ENCODE results near the gene TPCN1.

The TPCN1 gene

DNA sequence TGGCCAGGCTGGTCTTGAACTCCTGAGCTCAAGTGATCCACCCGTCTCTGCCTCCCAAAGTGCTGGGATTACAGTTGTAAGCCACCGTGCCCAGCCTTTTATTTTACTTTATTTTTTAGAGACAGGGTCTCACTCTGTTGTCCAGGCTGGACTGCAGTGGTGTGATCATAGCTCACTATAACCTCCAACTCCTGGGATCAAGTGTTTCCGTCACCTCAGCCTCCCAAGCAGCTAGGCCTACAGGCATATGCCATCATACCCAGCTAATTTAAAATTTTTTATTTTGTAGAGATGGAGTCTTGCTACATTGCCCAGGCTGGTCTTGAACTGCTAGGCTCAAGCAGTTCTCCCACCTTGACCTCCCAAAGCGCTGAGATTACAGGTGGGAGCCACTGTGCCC, 3.7 kb downstream of the TPCN1 start:
- DNase-seq (ENCODE audit: low read depth): no peak

DNA sequence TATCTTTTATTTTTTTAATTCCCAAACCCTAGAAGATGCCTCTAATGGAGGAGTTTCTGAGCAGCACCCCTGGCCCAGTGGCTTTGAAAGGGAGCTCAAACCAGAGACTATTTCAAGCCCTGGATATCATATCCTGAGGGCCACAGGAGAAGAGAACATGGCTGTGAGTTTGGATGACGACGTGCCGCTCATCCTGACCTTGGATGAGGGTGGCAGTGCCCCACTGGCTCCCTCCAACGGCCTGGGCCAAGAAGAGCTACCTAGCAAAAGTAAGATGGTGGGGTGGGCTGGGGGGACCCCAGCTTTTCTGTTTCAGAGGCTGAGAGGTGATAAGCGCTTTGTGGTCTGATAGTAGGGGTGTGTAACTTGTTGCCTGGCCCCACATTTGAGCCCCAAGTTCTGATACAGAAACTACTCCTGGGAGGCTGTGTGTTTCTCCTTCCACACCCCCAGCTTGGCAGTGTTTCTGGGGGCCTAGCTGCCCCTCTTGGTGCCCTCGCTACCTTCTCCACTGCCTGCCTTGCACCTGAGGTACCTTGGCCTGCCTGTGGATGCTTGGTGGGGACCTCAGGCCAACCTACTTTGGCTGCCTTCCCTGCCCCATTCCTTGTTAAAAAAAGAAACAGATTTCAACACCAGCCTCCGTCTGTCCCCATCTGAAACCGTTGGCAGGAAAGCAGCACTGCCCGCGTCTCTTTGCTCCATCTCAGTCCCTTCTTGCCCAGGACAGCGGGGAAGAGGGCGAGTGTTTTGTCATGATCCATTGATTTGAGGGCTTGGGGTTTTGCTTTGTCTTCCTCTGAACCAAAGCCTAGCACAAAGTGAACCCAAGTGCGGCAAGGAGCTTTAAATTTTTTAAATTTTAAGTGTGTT, 5.7 kb downstream of the TPCN1 start:
- DNase-seq (ENCODE audit: low read depth): no peak

DNA sequence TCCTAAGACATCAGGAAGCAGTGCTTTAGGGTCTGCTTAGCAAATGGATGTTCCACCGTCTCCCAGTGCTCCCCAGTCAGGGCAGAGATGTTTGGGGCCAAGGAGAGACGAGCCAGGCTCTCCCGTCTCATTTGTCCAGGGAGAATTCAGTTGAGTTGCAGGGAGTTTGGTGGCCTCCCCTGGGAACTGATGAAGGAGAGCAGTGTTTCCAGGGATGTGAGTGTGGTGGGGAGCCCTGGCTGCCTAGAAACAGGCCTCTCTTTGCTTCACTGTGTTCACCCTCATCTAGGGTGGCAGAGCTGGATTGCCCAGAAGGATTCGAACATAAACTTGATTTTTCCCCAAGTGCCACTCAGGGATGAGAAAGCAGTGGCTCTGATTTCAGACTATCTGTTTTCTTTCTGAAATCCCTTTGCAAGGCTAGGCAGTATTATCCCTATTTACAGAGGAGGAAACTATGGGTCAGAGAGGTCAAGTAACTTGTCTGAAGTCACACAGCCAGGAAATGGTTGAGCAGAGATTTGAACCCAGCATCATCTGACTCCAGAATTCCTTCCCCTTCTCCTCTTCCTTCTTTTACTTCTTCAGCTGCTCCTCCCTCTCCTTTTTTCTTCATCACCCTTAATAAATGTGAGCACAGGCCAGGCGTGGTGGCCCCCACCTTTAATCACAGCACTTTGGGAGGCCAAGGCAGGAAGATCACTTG, 6.6 kb downstream of the TPCN1 start:
- no peak for DNase-seq (ENCODE audit: low read depth)

DNA sequence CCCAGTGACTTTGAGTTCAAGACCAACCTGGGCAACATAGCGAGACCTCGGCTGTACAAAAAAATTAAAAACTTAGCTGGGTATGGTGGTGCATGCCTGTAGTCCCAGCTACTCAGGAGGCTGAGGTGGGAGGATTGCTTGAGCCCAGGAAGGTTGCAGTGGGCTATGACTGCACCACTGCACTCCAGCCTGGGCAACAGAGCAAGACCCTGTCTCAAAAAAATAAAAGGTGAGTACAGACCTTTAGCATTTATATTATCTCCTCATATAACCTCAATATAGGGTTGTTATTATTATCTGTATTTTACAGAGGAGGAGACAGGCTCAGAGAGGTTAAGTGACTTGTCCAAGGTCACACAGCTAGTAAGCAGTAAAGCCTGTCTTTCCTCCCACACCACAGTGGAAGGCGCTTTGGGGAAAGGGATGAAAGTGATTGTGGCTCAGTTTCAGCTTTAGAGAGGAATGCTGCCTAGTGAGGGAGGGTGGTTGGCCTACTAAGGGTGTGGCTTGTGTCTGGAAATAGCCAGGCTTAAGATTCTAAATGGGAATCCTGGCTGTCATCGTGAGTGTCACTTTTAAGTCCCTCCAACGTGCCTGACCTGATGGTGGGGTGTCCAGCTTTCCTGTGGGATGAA, 7.2 kb downstream of the TPCN1 start:
- DNase-seq (ENCODE audit: low read depth): no peak

DNA sequence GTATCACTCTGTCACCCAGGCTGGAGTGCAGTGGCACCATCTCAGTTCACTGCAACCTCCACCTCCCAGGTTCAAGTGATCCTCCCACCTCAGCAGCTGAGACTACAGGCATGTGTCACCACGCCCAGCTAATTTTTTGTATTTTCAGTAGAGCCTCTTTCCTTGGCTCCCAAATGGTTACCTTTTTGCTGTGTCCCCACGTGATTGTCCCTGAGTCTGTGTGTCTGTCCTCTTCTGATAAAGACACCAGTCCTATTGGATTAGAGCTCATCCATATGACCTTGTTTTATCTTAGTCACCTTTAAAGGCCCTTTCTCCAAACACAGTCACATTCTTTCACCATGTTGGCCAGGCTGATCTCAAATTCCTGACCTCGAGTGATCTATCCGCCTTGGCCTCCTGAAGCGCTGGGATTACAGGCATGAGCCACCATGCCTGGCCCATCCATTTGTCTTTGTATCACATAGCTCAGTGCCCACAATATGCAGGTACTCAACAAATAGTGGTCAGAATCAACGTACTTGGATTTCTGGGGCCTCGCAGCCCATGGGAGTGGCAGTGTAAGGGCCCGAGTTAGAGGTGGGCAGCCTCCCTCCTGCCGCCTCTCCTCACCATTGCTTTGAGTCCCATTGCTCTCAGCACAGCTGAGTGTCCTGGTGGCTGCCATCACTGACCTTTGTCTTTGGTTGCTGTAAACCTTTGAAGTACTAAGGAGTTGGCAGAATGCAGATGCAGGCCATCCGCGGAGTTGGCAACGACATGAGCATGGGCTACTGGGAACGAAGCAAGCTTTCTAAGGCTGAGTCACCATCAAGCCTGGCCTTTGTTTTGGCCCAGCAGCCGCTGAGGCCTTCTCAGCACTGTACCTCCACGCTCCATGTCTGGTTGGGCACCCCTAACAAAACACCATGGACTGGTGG, 9.3 kb downstream of the TPCN1 start:
- DNase-seq (ENCODE audit: low read depth): no peak

DNA sequence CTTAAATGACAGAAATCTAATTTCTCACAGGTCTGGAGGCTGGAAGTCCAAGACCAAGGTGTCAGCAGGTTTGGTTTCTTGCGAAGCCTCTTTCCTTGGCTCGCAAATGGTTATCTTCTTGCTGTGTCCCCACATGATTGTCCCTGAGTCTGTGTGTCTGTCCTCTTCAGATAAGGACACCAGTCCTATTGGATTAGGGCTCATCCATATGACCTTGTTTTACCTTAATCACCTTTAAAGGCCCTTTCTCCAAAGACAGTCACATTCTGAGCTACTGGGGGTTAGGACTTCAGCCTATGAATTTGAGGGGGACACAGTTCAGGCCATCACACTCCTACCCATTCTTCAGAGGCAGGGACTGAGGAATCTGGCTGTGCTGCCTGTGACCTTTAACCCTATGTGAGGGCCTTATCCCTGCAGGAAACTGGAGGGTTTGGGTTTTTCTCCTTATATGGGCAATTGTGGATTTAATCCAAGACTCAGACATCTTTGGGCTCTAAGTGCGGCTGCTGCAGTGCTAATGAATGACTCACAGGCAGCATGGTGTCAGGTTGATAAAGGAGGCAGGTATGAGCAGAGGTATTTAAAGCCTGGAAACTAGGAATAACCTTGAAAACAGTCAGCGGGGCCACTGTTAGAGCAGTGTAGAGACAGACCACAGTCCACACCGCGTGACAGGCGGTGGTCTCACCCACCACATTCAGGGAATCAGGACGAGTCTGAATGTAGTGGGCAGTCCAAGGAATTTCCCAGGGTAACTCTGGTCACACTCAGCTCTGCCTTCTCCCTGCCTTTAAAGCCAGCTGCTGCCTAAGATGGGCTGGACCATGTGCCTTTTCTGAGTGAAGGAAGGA, 10.2 kb downstream of the TPCN1 start:
- peak; percentile 90 for DNase-seq (ENCODE audit: low read depth)

DNA sequence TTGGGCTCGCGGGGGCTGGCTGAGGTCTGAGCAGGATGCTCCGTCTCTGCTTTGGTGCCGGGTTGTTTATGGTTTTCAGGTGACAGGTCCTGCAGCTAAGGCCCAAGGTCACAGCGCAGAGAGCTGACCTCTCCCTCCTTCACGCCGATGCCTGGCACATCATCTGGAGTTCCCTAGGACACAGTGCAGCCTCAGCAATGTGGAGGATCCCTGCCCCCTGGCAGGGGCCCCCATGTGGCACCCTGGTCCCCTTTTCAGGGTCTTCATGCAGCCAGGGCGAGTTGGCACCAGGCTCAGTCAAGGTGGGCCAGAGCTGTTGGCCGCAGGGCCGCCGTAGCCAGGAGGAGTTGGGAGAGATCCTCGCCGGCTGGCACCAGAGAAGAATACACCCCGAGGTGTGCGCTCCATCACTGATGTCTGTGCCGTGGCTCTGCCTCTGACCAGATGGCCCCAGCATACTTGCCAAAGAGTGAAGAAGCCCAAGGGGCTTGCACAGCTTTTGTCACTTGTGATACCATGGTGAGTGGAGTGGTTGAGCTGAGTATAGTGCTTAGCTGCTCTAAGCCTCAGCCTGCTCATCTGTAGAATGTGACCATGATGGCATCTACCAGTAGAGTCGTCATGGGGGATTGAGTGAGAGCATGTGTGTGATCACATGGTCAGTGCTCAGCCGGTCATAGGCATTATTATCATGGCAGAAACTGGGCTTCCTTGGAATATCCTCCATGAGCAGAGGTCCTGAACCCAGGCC, 11.0 kb downstream of the TPCN1 start:
- DNase-seq (ENCODE audit: low read depth): no peak

DNA sequence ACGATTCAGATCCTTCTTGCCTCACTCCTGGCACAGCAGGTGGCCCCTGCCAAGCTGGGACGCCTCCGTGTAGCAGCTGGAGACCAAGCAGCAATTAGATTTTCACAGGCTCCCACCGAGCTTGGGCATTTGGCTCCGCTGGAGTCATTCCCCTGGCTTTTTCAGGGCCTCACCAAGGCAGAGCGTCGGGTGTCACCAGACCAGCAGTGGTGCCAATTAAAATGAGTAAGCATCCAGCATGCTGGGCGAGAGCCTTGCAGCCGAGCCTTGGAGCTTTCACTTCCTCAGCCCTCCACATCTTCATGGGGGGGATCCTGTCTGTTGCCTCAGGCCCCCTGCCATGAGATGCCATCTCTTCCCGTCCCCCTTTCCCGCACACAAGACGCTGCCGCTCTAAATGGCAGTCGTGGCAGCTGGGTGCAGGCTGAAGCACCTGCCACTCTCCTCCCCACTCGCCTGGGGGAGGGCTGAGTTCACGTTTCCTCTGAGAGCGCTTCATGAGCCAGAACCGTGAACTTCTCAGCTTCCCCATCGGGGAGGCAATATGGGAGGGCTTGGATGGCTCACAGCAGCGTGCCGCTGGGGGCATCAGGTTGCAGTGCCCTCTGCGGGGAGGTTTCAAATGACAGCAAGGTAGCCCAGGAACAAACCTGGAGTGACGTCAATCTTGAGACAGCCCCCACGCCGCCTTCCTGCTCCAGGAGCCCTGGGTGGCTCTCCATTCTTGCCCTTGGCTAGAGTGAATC, 11.7 kb downstream of the TPCN1 start:
- DNase-seq (ENCODE audit: low read depth): no peak

DNA sequence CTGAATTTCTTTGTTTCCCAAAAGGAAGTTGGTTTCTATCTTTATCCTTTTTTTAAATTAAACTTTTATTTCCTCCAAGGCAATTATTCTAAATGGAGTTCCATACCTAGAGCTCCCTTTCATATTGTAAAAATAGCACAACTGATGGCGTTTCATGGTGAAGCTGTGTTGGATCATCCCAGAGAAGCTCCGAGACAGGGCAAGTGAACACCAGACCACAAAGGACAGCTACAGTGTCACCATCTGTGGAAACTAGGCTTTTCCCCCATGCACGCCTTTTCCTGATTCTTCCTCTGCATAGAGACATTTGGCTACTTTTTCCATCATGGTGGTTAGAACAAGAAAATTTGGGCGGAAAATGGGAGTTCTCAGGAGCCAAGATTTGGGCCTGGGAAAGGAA, 12.7 kb downstream of the TPCN1 start:
- DNase-seq (ENCODE audit: low read depth): no peak

DNA sequence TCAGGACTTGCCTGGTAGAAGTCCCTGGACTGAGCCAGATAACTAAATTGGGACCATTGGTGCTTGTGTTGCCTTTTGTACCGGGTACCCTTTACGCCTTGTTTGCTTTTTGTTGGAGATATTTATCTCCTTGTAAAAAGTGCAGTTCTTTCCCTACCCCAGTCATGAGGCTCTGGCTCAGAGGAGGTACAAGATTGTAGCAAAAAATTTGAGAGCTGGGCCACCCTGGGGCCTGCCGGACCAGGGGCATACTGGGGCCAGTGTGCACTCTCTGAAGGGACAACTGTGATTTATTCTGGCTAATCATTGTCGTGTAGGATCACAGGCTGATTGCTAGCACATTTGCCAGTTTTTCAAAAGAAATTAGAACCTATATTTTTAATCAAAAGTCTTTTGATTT, 13.2 kb downstream of the TPCN1 start:
- DNase-seq (ENCODE audit: low read depth): no peak

DNA sequence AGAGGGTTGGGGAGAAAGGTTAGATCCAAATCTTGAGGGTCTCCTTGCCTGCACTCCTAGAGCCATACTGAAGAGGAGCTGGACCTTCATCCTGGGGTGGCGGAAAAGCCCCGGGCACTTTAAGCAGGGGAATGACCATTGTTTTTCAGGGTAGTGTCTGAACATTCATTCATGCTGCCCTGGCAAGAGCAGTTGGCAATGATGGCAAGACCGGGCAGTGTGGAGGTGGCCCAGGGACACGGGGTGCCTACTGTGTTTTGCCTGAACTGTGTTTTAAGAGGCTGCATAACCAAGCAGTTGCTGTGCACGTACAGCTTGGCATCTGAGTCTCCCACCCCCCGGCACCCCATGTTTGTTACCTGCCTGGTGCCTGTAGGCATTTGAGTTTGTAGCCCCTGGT, 14.7 kb downstream of the TPCN1 start:
- DNase-seq (ENCODE audit: low read depth): no peak

DNA sequence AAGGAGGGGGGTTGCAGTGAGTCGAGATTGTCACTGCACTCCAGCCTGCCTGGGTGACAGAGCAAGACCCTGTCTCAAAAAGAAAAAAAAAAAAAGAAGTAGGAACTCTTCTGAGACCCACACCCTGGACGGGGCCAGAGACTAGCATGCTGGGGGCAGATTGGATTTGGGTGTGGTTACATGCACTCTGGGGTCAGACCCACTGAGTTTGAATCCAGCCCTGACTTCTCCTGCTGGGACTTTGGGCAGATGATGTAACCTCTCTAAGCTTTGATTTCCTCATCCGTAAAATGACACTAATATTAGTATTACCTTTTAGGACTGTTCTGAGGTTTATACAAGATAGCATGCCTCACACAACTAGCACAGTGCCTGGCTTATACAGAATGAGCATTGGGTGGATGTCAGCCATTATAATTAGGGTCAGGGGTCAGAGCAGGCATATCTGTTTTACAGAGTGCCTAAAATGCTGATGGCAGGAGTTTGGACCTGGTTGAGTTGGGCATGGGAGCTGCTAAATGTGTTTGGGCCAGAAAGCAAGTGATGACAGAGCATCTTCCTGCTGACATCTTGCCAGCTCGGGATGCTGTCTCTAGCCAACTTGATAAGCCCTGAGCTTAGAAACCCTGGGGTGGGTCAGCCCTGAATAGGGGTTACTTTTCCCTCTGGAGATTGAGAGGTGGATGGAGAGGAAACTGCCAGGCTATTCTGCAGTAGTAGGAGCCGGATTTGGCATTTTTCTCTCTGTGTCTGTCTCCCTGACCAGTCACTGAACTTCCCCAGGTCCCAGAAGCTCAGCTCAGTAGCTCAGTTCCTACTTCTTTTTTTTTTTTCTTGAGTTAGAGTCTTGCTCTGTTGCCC, 15.5 kb downstream of the TPCN1 start:
- no peak for DNase-seq (ENCODE audit: low read depth)

DNA sequence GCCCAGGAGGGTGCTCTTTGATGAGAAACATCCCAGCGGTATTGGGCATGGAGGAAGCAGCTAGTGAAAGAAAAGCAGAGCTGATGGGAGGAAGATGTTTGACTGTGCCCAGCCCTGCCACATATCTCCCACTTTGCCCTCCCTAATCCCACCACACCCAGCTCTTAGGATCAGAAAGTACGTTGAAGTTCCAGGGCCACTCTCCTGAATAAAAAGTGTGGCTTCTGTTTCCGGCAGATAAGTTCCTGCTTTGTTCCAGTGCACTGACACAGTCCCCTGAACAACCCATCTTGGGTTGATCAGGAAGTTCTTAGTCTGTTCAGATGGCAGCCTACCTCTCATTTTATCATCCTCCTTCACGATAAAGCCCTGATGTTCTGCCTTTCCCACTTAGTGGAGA, 16.5 kb downstream of the TPCN1 start:
- DNase-seq (ENCODE audit: low read depth): no peak

DNA sequence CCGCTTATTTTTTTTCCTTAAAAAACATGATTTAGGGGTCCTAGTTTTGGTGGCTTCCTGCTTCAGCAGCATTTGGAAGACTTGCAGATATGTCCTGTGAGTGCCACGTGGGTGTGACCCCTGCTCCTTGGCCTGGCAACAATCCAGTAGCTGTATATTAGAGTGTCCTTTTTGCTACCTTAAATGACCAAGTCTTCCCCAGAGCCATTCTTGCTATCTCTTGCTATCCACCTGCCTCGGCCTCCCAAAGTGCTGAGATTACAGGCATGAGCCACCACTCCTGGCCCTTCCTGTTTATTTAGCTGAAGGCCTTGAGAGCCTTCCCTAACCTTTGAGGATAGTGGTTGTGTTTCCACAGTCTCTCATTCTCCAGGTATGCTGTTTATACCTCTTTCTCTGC, 17.0 kb downstream of the TPCN1 start:
- DNase-seq (ENCODE audit: low read depth): no peak

DNA sequence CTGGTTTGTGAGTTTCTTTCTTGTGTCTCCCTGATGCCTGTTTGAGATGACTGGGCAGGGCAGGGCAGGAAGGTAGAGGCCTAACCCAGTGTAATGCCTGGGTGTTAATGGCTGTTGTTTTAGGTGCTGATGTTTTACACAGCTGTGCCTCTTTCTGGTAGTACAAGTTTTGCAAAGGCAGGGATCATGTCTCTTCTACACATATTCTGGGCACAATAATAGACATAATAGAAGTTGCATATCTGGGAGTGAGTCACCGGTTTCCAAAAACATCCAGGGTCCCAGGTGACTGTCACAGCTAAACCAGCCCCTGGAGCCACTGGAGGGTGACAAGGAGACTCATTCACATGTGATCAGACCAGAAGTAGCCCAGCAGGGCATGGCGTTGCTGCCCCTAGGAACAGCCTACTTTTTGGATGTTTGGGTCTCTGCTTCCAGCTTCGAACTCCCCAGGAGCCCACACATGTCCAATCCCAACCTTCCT, 18.1 kb downstream of the TPCN1 start:
- DNase-seq (ENCODE audit: low read depth): no peak

DNA sequence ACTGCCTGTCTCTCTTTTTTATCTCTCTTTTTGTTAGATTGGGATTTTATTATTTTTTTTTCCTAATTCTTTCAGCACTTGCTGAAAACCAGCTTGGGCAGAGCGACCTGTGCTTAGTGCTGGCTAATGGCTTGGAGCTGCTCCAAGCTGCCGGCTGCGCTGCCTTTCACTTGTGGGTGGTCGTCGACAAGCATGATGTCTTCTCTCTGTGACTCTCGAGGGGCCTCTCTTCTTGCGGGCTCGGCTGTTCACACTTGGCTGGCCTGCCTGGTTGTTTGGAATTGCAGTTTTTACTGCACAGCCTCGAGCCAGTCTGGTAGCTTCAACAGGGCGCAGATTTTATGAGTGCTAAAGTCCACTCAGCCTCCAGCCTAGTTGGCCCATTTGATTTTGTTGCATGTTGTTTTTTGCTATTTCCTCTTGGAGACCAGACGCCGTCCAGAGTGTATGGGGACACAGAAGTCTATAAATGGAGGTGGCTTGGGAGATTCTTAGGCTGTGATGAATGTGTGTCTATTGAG, 18.6 kb downstream of the TPCN1 start:
- no peak for DNase-seq (ENCODE audit: low read depth)

DNA sequence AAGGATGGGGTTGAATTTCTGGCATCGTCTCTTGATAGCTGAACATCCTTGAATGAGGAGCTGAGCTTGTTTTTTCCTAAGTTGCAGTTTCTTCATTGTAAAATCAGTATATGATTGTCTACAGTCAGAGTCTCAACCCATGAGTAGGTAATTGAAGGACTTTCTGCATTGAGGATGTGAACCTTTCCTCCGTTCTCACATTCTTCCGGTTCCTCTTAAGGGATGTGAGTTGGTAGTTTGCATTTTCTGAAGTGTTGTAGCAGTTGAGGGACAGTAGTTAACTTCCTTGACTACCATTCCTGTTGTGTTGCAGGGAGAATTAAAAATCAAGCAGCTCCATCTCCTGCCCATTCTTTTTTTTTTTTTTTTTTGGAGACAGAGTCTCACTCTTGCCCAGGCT, 19.1 kb downstream of the TPCN1 start:
- no peak for DNase-seq (ENCODE audit: low read depth)
